Loucy (cell line): Measurements from ENCODE around the gene FUOM.

Experiments used
- EZH2phosphoT487 ChIP-seq: fragments of 200-600 bp; IDR thresholded peaks from 2 replicates; pipeline ENCODE4 v1.6.1; 2018; ENCODE audit warnings: antibody characterized with exemption, mild to moderate bottlenecking, moderate library complexity, borderline replicate concordance
- TF ChIP-seq, protein P1 (sequence below): fragments of 200-600 bp; sonication (generic); conservative IDR thresholded peaks from 2 replicates; pipeline ENCODE4 v1.5.1; 2014; ENCODE audit warnings: mild to moderate bottlenecking, antibody characterized with exemption, low read length

DNA sequence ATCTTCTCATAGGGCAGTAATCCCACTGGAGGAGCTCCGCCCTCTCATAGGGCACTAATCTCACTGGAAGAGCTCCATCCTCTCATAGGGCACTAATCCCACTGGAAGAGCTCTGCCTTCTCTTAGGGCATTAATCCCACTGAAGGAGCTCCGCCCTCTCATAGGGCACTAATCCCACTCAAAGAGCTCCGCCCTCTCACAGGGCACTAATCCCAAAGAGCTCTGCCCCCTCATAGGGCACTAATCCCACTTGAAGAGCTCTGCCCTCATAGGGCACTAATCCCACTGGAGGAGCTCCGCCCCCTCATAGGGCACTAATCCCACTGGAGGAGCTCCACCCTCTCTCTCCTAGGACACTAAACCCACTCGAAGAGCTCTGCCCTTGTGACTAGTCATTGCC is 3.4 kb upstream of the FUOM start:
- TF ChIP-seq, protein P1, sequence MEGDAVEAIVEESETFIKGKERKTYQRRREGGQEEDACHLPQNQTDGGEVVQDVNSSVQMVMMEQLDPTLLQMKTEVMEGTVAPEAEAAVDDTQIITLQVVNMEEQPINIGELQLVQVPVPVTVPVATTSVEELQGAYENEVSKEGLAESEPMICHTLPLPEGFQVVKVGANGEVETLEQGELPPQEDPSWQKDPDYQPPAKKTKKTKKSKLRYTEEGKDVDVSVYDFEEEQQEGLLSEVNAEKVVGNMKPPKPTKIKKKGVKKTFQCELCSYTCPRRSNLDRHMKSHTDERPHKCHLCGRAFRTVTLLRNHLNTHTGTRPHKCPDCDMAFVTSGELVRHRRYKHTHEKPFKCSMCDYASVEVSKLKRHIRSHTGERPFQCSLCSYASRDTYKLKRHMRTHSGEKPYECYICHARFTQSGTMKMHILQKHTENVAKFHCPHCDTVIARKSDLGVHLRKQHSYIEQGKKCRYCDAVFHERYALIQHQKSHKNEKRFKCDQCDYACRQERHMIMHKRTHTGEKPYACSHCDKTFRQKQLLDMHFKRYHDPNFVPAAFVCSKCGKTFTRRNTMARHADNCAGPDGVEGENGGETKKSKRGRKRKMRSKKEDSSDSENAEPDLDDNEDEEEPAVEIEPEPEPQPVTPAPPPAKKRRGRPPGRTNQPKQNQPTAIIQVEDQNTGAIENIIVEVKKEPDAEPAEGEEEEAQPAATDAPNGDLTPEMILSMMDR: no peak
- no peak for TF ChIP-seq EZH2phosphoT487
